GM10248 (cell line): ENCODE measurements around the gene HSPA12A.

Experiments
- CTCF ChIA-PET: fragments of 300-600 bp; sonication (Branson Sonifier 250); formaldehyde crosslinking; extraction: SDS; loops from one replicate; lab custom pipeline; 2021; ENCODE audit warnings: antibody characterized with exemption; lab: Yijun Ruan, JAX
- POLR2A ChIA-PET: fragments of 350-650 bp; sonication (Branson Sonifier 250); formaldehyde crosslinking; extraction: SDS; loops from one replicate; lab custom pipeline; 2020; ENCODE audit warnings: antibody characterized with exemption; lab: Yijun Ruan, JAX
- DNase-seq: peaks from one replicate; pipeline ENCODE4 v3.0.0; 2012; ENCODE audit errors: extremely low spot score
- TF ChIP-seq, protein P1 (sequence below): IDR thresholded peaks from 2 replicates; pipeline ENCODE4 v1.5.1; 2012; ENCODE audit warnings: mild to moderate bottlenecking, low read depth; ENCODE audit errors: extremely low read depth, missing control alignments, control extremely low read depth

HSPA12A gene

DNA sequence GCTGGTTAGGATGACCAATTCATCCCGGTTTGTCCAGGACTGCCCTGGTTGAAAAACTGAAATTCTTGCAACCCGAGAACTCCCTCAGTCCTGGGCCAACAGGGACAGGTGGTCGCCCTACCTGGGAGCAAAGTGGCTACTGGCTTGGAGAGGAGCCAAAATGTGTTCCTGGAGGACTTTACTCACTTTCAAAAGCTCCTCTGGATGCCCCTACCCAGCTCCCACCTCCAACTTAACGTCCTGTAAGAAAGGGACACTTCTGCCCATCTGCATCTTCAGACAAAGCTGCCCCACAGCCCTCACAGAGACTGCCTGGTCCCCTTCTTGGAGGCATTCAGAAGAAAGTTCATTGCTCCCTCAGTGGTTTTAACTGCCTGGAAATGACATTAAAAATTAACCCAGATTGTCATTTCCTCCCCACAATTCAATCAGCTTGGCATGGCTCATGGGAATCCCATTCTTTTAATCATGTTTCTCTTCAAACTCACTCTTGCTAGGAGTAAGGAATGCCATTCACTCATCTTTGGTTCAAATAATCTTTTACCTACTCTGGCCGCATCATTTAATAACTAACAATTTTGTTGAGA, 24.0 kb upstream of the HSPA12A start:
- DNase-seq, result no peak
- TF ChIP-seq, protein P1, sequence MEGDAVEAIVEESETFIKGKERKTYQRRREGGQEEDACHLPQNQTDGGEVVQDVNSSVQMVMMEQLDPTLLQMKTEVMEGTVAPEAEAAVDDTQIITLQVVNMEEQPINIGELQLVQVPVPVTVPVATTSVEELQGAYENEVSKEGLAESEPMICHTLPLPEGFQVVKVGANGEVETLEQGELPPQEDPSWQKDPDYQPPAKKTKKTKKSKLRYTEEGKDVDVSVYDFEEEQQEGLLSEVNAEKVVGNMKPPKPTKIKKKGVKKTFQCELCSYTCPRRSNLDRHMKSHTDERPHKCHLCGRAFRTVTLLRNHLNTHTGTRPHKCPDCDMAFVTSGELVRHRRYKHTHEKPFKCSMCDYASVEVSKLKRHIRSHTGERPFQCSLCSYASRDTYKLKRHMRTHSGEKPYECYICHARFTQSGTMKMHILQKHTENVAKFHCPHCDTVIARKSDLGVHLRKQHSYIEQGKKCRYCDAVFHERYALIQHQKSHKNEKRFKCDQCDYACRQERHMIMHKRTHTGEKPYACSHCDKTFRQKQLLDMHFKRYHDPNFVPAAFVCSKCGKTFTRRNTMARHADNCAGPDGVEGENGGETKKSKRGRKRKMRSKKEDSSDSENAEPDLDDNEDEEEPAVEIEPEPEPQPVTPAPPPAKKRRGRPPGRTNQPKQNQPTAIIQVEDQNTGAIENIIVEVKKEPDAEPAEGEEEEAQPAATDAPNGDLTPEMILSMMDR, result no peak
- ChIA-PET CTCF (interaction anchor here (1.3 to 2.1 kb wide), 4 partner anchors 20 to 84 kb away, joined by 3 to 7 read pairs (median 4); no protein-coding TSS in a partner anchor), POLR2A (no interaction called here)

DNA sequence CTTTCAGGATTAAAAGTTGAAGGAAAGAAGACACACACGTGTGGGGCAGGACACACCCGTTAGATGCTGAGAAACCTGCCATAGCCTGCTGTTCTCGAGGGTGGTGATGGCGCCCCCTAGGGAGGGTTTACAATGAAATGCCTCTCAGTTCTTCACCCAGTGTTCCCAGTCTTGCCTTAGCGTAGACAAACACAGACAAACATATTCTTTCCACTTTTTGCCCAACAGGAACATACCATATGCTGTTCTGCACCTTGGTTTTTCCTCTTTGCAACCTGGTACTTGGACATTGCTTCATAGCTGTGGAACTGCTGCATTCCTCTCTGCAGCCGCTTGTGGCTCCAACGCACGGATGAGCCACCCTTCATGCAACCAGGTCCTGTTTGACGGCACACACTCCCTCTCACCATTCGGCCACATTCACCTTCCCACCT, 23.3 kb upstream of the HSPA12A start:
- TF ChIP-seq, protein P1, result peak; percentile 24
- no peak for DNase-seq
- POLR2A ChIA-PET, result no interaction called here
- CTCF ChIA-PET, result interaction anchor here (1.3 to 2.1 kb wide), 4 partner anchors 19 to 84 kb away, joined by 3 to 7 read pairs (median 6); no protein-coding TSS in a partner anchor

DNA sequence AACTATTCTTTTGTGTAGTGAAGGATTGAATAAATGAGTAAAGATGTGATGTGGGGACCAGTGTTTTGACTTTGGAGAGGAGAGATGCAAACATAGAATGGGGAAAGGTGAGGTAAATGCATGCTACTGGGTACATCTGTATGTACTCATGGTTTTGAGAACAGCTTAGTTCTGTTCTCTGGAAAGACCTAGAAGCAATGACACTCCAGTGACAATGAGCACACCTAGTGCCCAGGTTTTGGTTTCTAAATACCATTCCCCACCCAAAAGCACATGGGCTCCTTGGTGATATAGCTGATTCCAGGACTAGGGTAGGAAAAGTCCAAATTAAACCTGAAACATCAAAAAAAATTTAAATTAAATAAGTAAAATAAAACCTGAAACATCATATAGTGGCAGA, 22.6 kb upstream of the HSPA12A start:
- POLR2A ChIA-PET, result no interaction called here
- TF ChIP-seq, protein P1, result no peak
- DNase-seq, result no peak
- CTCF ChIA-PET, result interaction anchor here (1.8 to 2.1 kb wide), 2 partner anchors 23 to 32 kb away, joined by 5 to 7 read pairs; no protein-coding TSS in a partner anchor

DNA sequence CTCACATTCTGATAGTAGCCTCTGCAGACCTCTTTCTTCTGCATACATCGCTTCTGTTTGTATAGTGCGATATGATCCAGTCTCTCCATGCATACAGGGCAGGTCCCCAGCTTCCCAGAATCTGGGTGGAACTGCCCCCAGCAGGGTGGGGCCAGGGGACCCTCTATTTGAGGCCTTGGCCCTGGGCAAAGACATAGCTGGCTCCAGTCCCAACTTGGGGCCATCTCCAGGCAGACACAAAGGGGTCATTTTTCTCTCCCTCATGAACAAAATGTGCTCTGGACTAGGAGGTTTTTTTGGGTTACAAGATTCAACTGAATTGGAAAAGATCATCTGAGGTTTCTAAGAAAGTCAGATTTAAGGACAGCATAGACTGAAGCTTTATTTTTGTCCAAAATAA, 21.1 kb upstream of the HSPA12A start:
- TF ChIP-seq, protein P1, result no peak
- CTCF ChIA-PET, result interaction anchor here (1.1 to 1.5 kb wide), 3 partner anchors 8 to 411 kb away, joined by 3 to 8 read pairs (median 4); no protein-coding TSS in a partner anchor
- DNase-seq, result no peak
- POLR2A ChIA-PET, result no interaction called here

DNA sequence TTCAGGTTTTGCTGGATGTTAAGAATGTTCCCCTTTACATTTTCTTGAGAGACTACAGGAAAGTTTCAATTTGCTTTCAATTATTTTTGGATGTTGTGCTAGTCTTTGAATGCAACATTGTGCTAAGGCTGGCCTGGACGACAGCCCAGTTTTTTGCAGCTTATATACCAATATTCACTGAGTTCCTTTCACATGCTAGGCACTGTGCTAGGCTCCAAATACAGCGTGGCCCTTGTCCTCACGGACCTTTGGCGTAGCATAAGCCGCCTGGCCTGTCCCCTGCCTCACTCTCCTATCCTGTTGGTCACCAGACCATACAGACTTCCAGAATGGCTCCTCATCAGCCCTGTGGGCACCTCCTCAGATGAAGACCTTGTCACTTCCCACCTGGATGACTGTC, 19.5 kb upstream of the HSPA12A start:
- DNase-seq, result no peak
- CTCF ChIA-PET, result no interaction called here
- POLR2A ChIA-PET, result no interaction called here
- TF ChIP-seq, protein P1, result no peak

DNA sequence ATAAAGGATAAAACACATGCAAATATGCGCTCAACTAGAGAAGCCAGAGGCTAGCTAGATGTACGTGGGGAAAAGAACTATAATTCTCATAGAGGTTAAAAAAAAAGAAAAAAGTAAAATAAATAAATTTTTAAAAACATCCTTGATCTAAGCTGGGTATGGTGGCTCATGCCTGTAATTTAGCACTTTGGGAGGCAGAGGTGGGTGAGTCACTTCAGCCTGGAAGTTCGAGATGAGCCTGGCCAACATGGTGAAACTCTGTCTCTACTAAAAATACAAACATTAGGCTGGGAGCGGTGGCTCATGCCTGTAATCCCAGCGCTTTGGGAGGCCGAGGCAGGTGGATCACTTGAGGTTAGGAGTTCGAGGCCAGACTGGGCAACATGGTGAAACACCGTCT, 18.6 kb upstream of the HSPA12A start:
- ChIA-PET CTCF (interaction anchor here (0.9 to 2.0 kb wide), 3 partner anchors 27 to 414 kb away, joined by 3 to 5 read pairs (median 3); no protein-coding TSS in a partner anchor), POLR2A (no interaction called here)
- no peak for DNase-seq
- TF ChIP-seq, protein P1, result no peak
